IMR-90 (cell line): Measurements from ENCODE around the gene RNF166. TPM values are rescaled to one million over a fixed set of nuclear protein-coding genes. Genes with fewer than 3 reads are reported as not detected.
A peak's percentile ranks its signal among the peaks of the same experiment; 100 is the strongest.

Source experiments
- ATAC-seq: fragments of 200-7000 bp; cut with Tn5 transposase; 2 replicates; pipeline ENCODE4 v1.9.1; 2020; ENCODE audit warnings: low read depth, mild to moderate bottlenecking, moderate library complexity
- BruUV-seq: library from RNA; stranded (reverse); fragments of 400-500 nt; replicated peaks from 2 replicates; lab custom pipeline; 2021; lab: Mats Ljungman, UMichigan
- CTCF ChIA-PET: fragments of 300-600 bp; formaldehyde crosslinking; extraction: SDS; loops from one replicate; lab custom pipeline; 2021; ENCODE audit warnings: antibody characterized with exemption; lab: Yijun Ruan, JAX
- POLR2A ChIA-PET: fragments of 300-600 bp; sonication (Branson Sonifier 250); formaldehyde crosslinking; loops from one replicate; lab custom pipeline; 2022; ENCODE audit warnings: antibody characterized with exemption; ENCODE audit not compliant: unreplicated experiment; lab: Charles Lee
- DNase-seq: peaks from one replicate; pipeline ENCODE4 v3.0.0; 2013
- H2AFZ ChIP-seq: replicated peaks from 2 replicates; pipeline ENCODE3; 2013; ENCODE audit warnings: low read length, mild to moderate bottlenecking; ENCODE audit not compliant: poor library complexity
- H2AK5ac ChIP-seq: 2 replicates; pipeline ENCODE4 v1.6.1; 2013; ENCODE audit warnings: low read depth, low read length, inconsistent platforms
- H2AK9ac ChIP-seq: replicated peaks from 2 replicates; pipeline ENCODE3; 2013; ENCODE audit warnings: mild to moderate bottlenecking, low read depth, low read length, moderate library complexity; ENCODE audit not compliant: poor library complexity
- H2BK120ac ChIP-seq: 2 replicates; pipeline ENCODE4 v1.6.1; 2013; ENCODE audit warnings: low read depth, low read length, inconsistent platforms
- H2BK15ac ChIP-seq: 3 replicates; pipeline ENCODE4 v1.6.1; 2013; ENCODE audit warnings: low read depth, low read length, inconsistent platforms
- H2BK20ac ChIP-seq: 2 replicates; pipeline ENCODE4 v1.6.1; 2013; ENCODE audit warnings: low read depth, mild to moderate bottlenecking, inconsistent platforms, low read length, moderate library complexity
- H2BK5ac ChIP-seq: 2 replicates; pipeline ENCODE4 v1.6.1; 2013; ENCODE audit warnings: mild to moderate bottlenecking, low read depth, low read length, inconsistent platforms; ENCODE audit not compliant: poor library complexity, severe bottlenecking
- H3K14ac ChIP-seq: replicated peaks from 2 replicates; pipeline ENCODE4 v1.6.1; 2013; ENCODE audit warnings: low read depth, low read length, inconsistent platforms
- H3K18ac ChIP-seq: 2 replicates; pipeline ENCODE4 v1.6.1; 2013; ENCODE audit warnings: low read depth, low read length, control low read depth
- H3K23ac ChIP-seq: 2 replicates; pipeline ENCODE4 v1.6.1; 2013; ENCODE audit warnings: low read depth, low read length, inconsistent platforms
- H3K27ac ChIP-seq: 2 replicates; pipeline ENCODE4 v1.5.1; 2013; ENCODE audit warnings: mild to moderate bottlenecking, control low read depth, low read length; ENCODE audit not compliant: insufficient read depth
- H3K27me3 ChIP-seq: 2 replicates; pipeline ENCODE4 v1.6.1; 2013; ENCODE audit warnings: low read length; ENCODE audit not compliant: control insufficient read depth, insufficient read depth
- H3K36me3 ChIP-seq: 2 replicates; pipeline ENCODE4 v1.6.1; 2013; ENCODE audit warnings: low read length, mixed read lengths; ENCODE audit not compliant: control insufficient read depth, insufficient read depth
- H3K4ac ChIP-seq: 2 replicates; pipeline ENCODE4 v1.6.1; 2013; ENCODE audit warnings: low read depth, low read length, inconsistent platforms
- H3K4me1 ChIP-seq: 2 replicates; pipeline ENCODE4 v1.6.1; 2013; ENCODE audit warnings: low read length, mixed read lengths; ENCODE audit not compliant: control insufficient read depth, insufficient read depth
- H3K4me2 ChIP-seq: 2 replicates; pipeline ENCODE4 v1.6.1; 2013; ENCODE audit warnings: low read depth, mild to moderate bottlenecking, control low read depth, low read length, moderate library complexity
- H3K4me3 ChIP-seq: 2 replicates; pipeline ENCODE4 v1.5.1; 2013; ENCODE audit warnings: low read depth, mild to moderate bottlenecking, control low read depth, low read length, moderate library complexity; ENCODE audit not compliant: insufficient read depth
- H3K56ac ChIP-seq: 2 replicates; pipeline ENCODE4 v1.6.1; 2013; ENCODE audit warnings: low read length, inconsistent platforms; ENCODE audit not compliant: insufficient read depth; ENCODE audit errors: extremely low read depth
- H3K79me1 ChIP-seq, 2 experiments: 2 replicates each; pipeline ENCODE4 v1.6.1; 2013; ENCODE audit warnings: low read length in 2 of 2, inconsistent platforms in 1 of 2, low read depth in 1 of 2
- H3K9ac ChIP-seq: 2 replicates; pipeline ENCODE4 v1.6.1; 2013; ENCODE audit warnings: low read depth, low read length, control low read depth
- H3K9me1 ChIP-seq: 2 replicates; pipeline ENCODE4 v1.6.1; 2013; ENCODE audit warnings: low read length, inconsistent platforms; ENCODE audit not compliant: insufficient read depth
- H3K9me3 ChIP-seq: 2 replicates; pipeline ENCODE4 v1.6.1; 2013; ENCODE audit warnings: low read length; ENCODE audit not compliant: control insufficient read depth, insufficient read depth
- H4K20me1 ChIP-seq: 2 replicates; pipeline ENCODE4 v1.6.1; 2013; ENCODE audit warnings: low read length, inconsistent platforms; ENCODE audit not compliant: insufficient read depth
- H4K5ac ChIP-seq: 2 replicates; pipeline ENCODE4 v1.6.1; 2013; ENCODE audit warnings: mild to moderate bottlenecking, low read depth, low read length, control low read depth
- H4K8ac ChIP-seq, 2 experiments: 2 replicates each; pipeline ENCODE4 v1.6.1; 2013; ENCODE audit warnings: low read depth in 2 of 2, low read length in 2 of 2, control low read depth in 1 of 2, inconsistent platforms in 1 of 2
- H4K91ac ChIP-seq: 2 replicates; pipeline ENCODE4 v1.6.1; 2013; ENCODE audit warnings: low read depth, low read length, inconsistent platforms; ENCODE audit not compliant: insufficient read depth
- BHLHE40 ChIP-seq: fragments of 150-350 bp; IDR thresholded peaks from 2 replicates; pipeline ENCODE4 v1.6.1; 2016; ENCODE audit warnings: mild to moderate bottlenecking, low read depth, low read length
- ELK1 ChIP-seq: fragments of 150-350 bp; IDR thresholded peaks from 2 replicates; pipeline ENCODE4 v1.6.1; 2016; ENCODE audit warnings: low read depth, mild to moderate bottlenecking, low read length, moderate library complexity, borderline replicate concordance
- MAFK ChIP-seq: IDR thresholded peaks from 2 replicates; pipeline ENCODE4 v1.6.1; 2012; ENCODE audit warnings: low read depth, low read length, improper control_type of control experiment
- MAZ ChIP-seq: IDR thresholded peaks from 2 replicates; pipeline ENCODE4 v1.6.1; 2012; ENCODE audit warnings: low read depth, mild to moderate bottlenecking, low read length, improper control_type of control experiment, moderate library complexity, borderline replicate concordance
- SMC3 ChIP-seq: fragments of 150-350 bp; IDR thresholded peaks from 2 replicates; pipeline ENCODE4 v1.6.1; 2016; ENCODE audit warnings: low read depth, mild to moderate bottlenecking, antibody characterized with exemption, low read length, moderate library complexity
- WGBS, 2 experiments: methylation state at CpG; one replicate each; pipeline versions ENCODE4 v1.1.5 to v1.1.7; 2013; ENCODE audit warnings: missing lambda C conversion rate in 2 of 2; ENCODE audit not compliant: insufficient read length in 1 of 2; ENCODE audit errors: extremely low coverage in 2 of 2; 5-methylcytosine and 5-hydroxymethylcytosine counted together
- dilution Hi-C: fragments of 300-500 bp; cut with HindIII; formaldehyde crosslinking; loops from one replicate; pipeline ENCODE4 v1.14.3; 2018; ENCODE audit warnings: low sequenced_read_pairs; ENCODE audit not compliant: unreplicated experiment
- in situ Hi-C: fragments of 300-500 bp; cut with MboI; formaldehyde crosslinking; loops from 3 replicates; pipeline ENCODE4 v1.14.3; 2019; ENCODE audit warnings: low sequenced_read_pairs, inconsistent platforms, mixed read lengths
- intact Hi-C: fragments of 100-400 bp; cut with micrococcal nuclease; formaldehyde crosslinking; loops from 2 replicates; pipeline ENCODE4 v1.10.0; 2022
- polyA plus RNA-seq, 3 experiments: library from polyadenylated mRNA; depleted of rRNA; stranded (reverse); fragments of >200 nt; gene quantifications; 2 replicates each; pipeline ENCODE4 v1.2.3, GENCODE V29; 2012; ENCODE audit warnings: low replicate concordance in 1 of 3
- total RNA-seq: library from RNA; depleted of rRNA; stranded (reverse); fragments of >200 nt; gene quantifications from 2 replicates; pipeline ENCODE4 v1.2.3, GENCODE V29; 2012

Gene RNF166
- total and polyA plus RNA-seq, 2 of the 4 experiments (the other 2 are of a cell fraction), result 8.1 to 17.4 TPM

- no peak for TF ChIP-seq ELK1
- no peak for TF ChIP-seq SMC3
- TF ChIP-seq MAFK, result no peak
Observed at GRCh38 chr16:88700636-88701482, 5.3 kb downstream of the RNF166 start (continued).

GRCh38 chr16:88700322-88700635, 5.9 kb downstream of the RNF166 start:
- no peak overlapping the region for H3K4me2 ChIP-seq
- no peaks in the 10 kb centered on the region; the same call in 1 of the 2 replicates for H4K20me1 ChIP-seq
- H3K18ac ChIP-seq, result no peak overlapping the region
- no peak overlapping the region for H4K5ac ChIP-seq
- no peak overlapping the region for H3K56ac ChIP-seq
- H3K27ac ChIP-seq, result no peak overlapping the region; the same call in 1 of the 2 replicates
- TF ChIP-seq BHLHE40 (no peak), ELK1 (no peak), MAZ (no peak)
- H3K79me1 ChIP-seq, result peaks cover 10 to 48% of the 10 kb centered on the region in 2 experiments
- peak overlapping the region; percentile 71 for H2BK5ac ChIP-seq
- H2AFZ ChIP-seq, result no peak overlapping the region
- H3K36me3 ChIP-seq, result peaks cover 33% of the 10 kb centered on the region
- H3K4me1 ChIP-seq, result peaks cover 13% of the 10 kb centered on the region
- ATAC-seq (no peak), DNase-seq (no peak)
- H2BK120ac ChIP-seq, result peak overlapping the region; percentile 83; the same call in 1 of the 2 replicates
- H2AK5ac ChIP-seq, result peak overlapping the region; percentile 85
- 0 out of 2 replicates have a peak overlapping the region, but pooled peaks have one; percentile 13 for H3K14ac ChIP-seq
- POLR2A ChIA-PET, result no interaction called here
- intact Hi-C loops (no loop called here), dilution Hi-C loops (no loop called here), in situ Hi-C loops (no loop called here)
- no peaks in the 10 kb centered on the region; the same call in none of the 2 replicates for H3K9me1 ChIP-seq
- CTCF ChIA-PET, result no interaction called here
- H2BK20ac ChIP-seq, result peak overlapping the region; percentile 21; the same call in 1 of the 2 replicates
- no peaks in the 10 kb centered on the region for H3K9me3 ChIP-seq
- no peak overlapping the region for H3K23ac ChIP-seq
- no peak overlapping the region for H4K91ac ChIP-seq
- no peak overlapping the region for H3K4me3 ChIP-seq
- WGBS, 2 experiments, result 97% methylated on average over 11 of the region's 14 CpGs; no CpG with 5 or more reads in 1 of the 2 experiments
- H3K4ac ChIP-seq, result peak overlapping the region; percentile 96
- no peak overlapping the region for H3K9ac ChIP-seq
- H4K8ac ChIP-seq, result peak overlapping the region; percentile 76 to 91; a peak in 2 of 4 replicates
- no peaks in the 10 kb centered on the region for H3K27me3 ChIP-seq
- 0 out of 3 replicates have a peak overlapping the region, but pooled peaks have one; percentile 27 for H2BK15ac ChIP-seq
- no TSS peak for BruUV-seq
- peak overlapping the region; percentile 98 for H2AK9ac ChIP-seq
